Nephron (organoid): ENCODE measurements around the gene MAP4K2.

Experiments
- H3K27ac Mint-ChIP-seq, 3 experiments: 2 replicates each; pipeline ENCODE4 v1.8.0; 2020; ENCODE audit warnings: mixed read lengths in 3 of 3, mild to moderate bottlenecking in 2 of 3, moderate library complexity in 1 of 3
- H3K27me3 Mint-ChIP-seq: 2 replicates; pipeline ENCODE4 v1.8.0; 2021; ENCODE audit warnings: low read depth, mild to moderate bottlenecking, moderate library complexity, mixed read lengths
- H3K36me3 Mint-ChIP-seq: 2 replicates; pipeline ENCODE4 v1.8.0; 2020; ENCODE audit warnings: low read depth, mixed read lengths
- H3K4me1 Mint-ChIP-seq: 2 replicates; pipeline ENCODE4 v1.8.0; 2020; ENCODE audit warnings: mixed read lengths
- H3K4me3 Mint-ChIP-seq, 3 experiments: 2 replicates each; pipeline ENCODE4 v1.8.0; 2020; ENCODE audit warnings: mild to moderate bottlenecking in 3 of 3, mixed read lengths in 3 of 3, moderate library complexity in 2 of 3
- H3K9me3 Mint-ChIP-seq: 2 replicates; pipeline ENCODE4 v1.8.0; 2020; ENCODE audit warnings: mixed read lengths
- TF ChIP-seq, protein P1 (sequence below), 3 experiments: fragments of 200-600 bp; sonication (generic); IDR thresholded peaks; one replicate each; pipeline ENCODE4 v1.5.0; 2021; ENCODE audit warnings: antibody characterized with exemption in 3 of 3; ENCODE audit not compliant: unreplicated experiment in 3 of 3

Gene MAP4K2

DNA sequence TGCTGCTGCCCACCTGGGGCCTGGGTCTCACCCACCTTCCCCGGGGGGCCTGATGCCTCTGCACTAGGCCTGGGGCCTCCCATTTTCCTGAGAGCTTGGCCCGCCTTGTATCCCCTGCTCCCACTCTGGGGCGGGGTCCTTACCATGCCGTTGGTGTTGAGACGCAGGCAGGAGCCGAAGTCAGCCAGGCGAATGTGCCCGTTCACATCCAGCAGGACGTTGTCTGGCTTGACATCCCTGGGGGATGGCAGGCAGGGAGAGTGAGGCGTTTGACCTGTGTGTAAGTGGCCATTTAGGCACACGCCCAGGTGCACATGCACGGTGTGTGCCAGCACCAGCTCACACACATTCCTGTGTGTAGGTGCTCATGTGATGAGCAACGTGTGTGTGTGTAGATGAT is 36.3 kb upstream of the MAP4K2 start:
- H3K27ac Mint-ChIP-seq = no peak overlapping the region
- H3K4me3 Mint-ChIP-seq = no peak overlapping the region
- TF ChIP-seq, protein P1, sequence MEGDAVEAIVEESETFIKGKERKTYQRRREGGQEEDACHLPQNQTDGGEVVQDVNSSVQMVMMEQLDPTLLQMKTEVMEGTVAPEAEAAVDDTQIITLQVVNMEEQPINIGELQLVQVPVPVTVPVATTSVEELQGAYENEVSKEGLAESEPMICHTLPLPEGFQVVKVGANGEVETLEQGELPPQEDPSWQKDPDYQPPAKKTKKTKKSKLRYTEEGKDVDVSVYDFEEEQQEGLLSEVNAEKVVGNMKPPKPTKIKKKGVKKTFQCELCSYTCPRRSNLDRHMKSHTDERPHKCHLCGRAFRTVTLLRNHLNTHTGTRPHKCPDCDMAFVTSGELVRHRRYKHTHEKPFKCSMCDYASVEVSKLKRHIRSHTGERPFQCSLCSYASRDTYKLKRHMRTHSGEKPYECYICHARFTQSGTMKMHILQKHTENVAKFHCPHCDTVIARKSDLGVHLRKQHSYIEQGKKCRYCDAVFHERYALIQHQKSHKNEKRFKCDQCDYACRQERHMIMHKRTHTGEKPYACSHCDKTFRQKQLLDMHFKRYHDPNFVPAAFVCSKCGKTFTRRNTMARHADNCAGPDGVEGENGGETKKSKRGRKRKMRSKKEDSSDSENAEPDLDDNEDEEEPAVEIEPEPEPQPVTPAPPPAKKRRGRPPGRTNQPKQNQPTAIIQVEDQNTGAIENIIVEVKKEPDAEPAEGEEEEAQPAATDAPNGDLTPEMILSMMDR (IDR thresholded peaks at IDR 0.05; ENCODE audit: unreplicated experiment in 3 of 3) = no peak
- H3K9me3 Mint-ChIP-seq = no peaks in the 10 kb centered on the region
- H3K27me3 Mint-ChIP-seq = peaks cover 8% of the 10 kb centered on the region
- peaks cover 9% of the 10 kb centered on the region for H3K4me1 Mint-ChIP-seq
- no peaks in the 10 kb centered on the region for H3K36me3 Mint-ChIP-seq

DNA sequence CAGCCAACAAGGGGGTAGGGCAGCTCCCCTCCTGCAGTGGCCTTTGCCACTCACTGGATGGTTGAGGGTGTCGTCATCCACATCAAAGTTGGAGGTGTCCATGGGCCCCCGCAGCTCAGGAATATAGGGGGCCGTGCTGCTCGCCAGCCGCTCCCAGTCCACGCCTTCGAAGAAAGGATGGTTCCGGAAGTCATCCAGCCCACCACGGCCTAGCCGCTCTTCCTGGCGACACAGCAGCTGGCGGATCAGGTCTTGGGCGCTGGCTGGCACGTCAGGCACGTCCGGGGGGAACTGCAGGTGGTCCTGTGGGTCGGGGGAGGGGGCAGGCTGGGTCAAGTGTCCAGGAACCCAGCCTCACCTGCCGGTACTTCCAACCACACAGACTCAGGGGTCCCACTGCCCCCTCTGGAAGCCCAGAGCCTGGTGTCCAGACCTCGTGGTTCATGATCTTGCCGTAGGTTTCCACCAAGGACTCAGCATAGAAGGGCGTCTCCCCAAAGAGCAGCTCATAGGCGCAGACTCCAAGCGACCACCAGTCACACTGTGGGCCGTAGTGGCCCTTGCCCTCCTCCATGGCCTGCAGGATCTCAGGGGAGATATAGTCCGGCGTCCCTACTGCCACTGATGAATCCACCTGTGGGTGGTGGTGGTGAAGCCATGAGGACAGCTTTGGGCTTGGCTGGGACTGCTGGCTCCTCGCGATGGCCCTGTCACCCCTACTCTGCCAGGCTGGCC is 35.8 kb upstream of the MAP4K2 start:
- TF ChIP-seq, protein P1 (IDR thresholded peaks at IDR 0.05; ENCODE audit: unreplicated experiment in 3 of 3) = no peak
- peaks cover 3% of the 10 kb centered on the region for H3K27me3 Mint-ChIP-seq
- H3K4me1 Mint-ChIP-seq = peaks cover 5% of the 10 kb centered on the region
- H3K36me3 Mint-ChIP-seq = no peaks in the 10 kb centered on the region
- H3K4me3 Mint-ChIP-seq = no peak overlapping the region
- no peak overlapping the region for H3K27ac Mint-ChIP-seq
- no peaks in the 10 kb centered on the region for H3K9me3 Mint-ChIP-seq

DNA sequence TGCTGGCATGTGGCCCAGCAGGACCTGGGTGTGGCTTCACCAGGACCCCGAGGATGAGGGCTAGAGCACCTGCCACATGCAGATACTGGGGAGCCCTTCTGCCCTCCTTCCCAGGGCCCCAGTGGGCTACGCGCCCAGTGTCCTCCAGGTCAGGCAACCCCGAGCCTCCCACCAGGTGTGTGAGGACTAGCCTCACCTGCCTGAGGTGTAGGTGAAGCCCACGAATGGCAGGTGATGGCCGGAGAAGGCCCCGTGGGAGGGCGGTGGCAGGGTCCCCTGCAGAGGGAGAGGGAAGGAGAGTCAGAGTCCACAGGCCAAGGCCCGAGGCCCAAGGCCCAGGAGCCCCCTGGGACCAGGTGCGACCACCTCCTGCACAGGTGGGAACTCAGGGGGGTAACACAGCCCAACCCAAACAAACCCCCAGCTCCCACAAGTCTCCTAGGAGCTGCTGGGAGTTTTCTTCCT is 34.9 kb upstream of the MAP4K2 start:
- Mint-ChIP-seq H3K4me3 (no peak overlapping the region), H3K36me3 (no peaks in the 10 kb centered on the region), H3K4me1 (peaks cover under 1% of the 10 kb centered on the region), H3K27ac (no peak overlapping the region), H3K27me3 (no peaks in the 10 kb centered on the region), H3K9me3 (no peaks in the 10 kb centered on the region)
- TF ChIP-seq, protein P1 (IDR thresholded peaks at IDR 0.05; ENCODE audit: unreplicated experiment in 3 of 3) = no peak

DNA sequence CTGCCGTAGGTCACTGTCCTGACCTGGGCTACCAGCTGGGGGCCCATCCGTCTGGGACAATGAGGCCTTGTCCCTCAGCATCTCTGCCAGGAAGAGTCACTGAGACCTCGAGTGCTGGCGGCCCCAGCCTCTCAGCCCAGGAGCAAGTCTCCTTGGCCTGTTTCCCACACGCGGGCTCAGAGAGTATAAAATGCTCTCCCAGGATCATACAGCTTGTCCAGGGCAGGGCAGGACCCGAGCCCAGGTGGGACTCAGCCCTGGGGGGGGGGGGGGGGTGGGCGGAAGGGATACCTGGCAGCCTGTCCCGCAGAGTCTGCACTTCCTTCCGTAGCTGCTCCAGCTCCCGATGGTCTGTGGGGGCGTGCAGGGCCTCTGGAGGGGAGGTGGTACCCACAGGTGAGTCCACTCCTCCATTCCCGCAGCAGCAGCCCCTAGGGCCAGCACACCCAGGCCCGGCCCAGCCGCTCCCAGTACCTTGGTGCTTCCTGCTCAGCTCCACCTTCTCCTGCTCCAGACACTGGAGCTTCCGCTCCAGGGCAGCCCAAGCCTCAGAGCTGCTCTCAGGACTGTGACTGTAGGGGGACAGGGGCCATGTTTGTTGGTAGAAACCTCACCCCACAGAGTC is 33.5 kb upstream of the MAP4K2 start:
- Mint-ChIP-seq H3K4me3 (no peak overlapping the region), H3K9me3 (no peaks in the 10 kb centered on the region), H3K36me3 (no peaks in the 10 kb centered on the region), H3K27me3 (no peaks in the 10 kb centered on the region), H3K4me1 (no peaks in the 10 kb centered on the region), H3K27ac (no peak overlapping the region)
- TF ChIP-seq, protein P1 (IDR thresholded peaks at IDR 0.05; ENCODE audit: unreplicated experiment in 3 of 3) = no peak

DNA sequence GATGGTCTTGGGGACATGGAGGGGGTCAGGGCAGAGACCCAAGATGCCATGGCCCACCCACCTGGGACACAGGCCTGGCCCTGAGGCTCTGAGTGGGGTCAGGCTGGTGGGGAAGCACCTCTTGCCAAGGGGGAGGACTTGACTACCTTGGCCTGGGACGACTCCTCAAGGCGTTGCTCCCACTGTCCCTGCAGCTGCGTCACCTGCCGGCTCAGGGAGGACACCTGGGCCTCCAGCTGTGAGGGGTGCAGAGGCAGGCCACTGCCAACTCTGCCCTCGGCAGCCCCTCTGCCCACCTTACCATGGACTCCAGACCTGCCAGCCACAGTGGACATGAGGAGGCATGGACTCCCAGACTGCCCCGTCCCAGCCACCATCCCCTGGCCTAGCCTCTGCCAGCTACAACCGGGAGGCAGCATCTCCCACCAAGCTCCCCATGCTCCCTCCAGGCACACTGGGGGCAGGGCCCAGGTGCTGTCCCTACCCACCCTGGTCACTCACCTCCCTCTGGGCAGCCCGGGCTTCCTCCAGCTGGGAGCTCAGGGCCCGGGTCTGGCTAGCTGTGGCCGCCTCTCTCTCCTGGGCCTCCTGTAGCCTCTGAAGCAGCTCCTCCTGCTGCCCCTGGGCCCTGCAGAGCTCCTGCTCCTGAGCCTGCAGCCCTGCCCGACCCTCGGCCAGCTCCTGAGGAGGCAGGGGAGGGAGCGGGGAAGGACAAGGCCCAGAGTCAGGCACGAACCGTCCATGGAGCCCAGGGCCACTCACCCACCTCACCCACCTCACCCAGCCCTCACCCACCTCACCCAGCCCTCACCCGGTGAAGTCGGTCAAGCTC is 32.8 kb upstream of the MAP4K2 start:
- Mint-ChIP-seq H3K36me3 (no peaks in the 10 kb centered on the region), H3K9me3 (no peaks in the 10 kb centered on the region), H3K4me1 (no peaks in the 10 kb centered on the region), H3K4me3 (no peak overlapping the region), H3K27ac (no peak overlapping the region), H3K27me3 (no peaks in the 10 kb centered on the region)
- TF ChIP-seq, protein P1 (IDR thresholded peaks at IDR 0.05; ENCODE audit: unreplicated experiment in 3 of 3) = no peak
